Tibial nerve (tissue), 4 donors: ENCODE results near the gene KAT2B.

Experiments used
- CTCF ChIP-seq, 5 experiments: fragments of 200-600 bp in 3 of 5; fragments of 450-650 bp in 2 of 5; sonication (generic) in 3 of 5; IDR thresholded peaks; one replicate each; pipeline ENCODE4 v1.5.1; 2016 to 2019; ENCODE audit warnings: antibody characterized with exemption in 5 of 5, mild to moderate bottlenecking in 3 of 5, moderate library complexity in 2 of 5
- EP300 ChIP-seq, 2 donors: sonication (generic); formaldehyde crosslinking; IDR thresholded peaks; one replicate each; pipeline ENCODE4 v1.6.1; 2017; ENCODE audit warnings: antibody characterized with exemption in 2 of 2, mild to moderate bottlenecking in 1 of 2
- POLR2A ChIP-seq, 2 donors: fragments of 450-650 bp; IDR thresholded peaks; one replicate each; pipeline ENCODE4 v1.6.1; 2017; ENCODE audit warnings: antibody characterized with exemption in 2 of 2, mild to moderate bottlenecking in 2 of 2, moderate library complexity in 2 of 2

- TF ChIP-seq CTCF (IDR thresholded peaks at IDR 0.05) (no peak), EP300 (IDR thresholded peaks at IDR 0.05) (no peak), POLR2A (IDR thresholded peaks at IDR 0.05) (no peak)
These were observed 28.4 kb downstream of the KAT2B start for GRCh38 chr3:20068512-20069177.
